HepG2 (cell line): ENCODE data around the gene MACROD2. TPM values are rescaled to one million over a fixed set of nuclear protein-coding genes. Genes with fewer than 3 reads are reported as not detected.

Experiments used
- ATAC-seq: fragments of 200-7000 bp; cut with Tn5 transposase; 3 replicates; pipeline ENCODE4 v1.9.1; 2020; ENCODE audit warnings: mild to moderate bottlenecking, moderate library complexity
- BruUV-seq: library from RNA; stranded (reverse); fragments of 400-500 nt; replicated peaks from 2 replicates; lab custom pipeline; 2021; lab: Mats Ljungman, UMichigan
- CTCF ChIA-PET: fragments of 300-600 bp; formaldehyde crosslinking; extraction: SDS; loops from one replicate; lab custom pipeline; 2021; ENCODE audit warnings: low total read pairs, inconsistent platforms, low intra/inter-chr PET ratio; lab: Yijun Ruan, JAX
- POLR2A ChIA-PET: fragments of 350-600 bp; sonication (Branson Sonifier 250); formaldehyde crosslinking; loops from one replicate; lab custom pipeline; 2020; ENCODE audit warnings: antibody characterized with exemption, inconsistent platforms; lab: Yijun Ruan, JAX
- DNase-seq: peaks from one replicate; pipeline ENCODE4 v3.0.0-alpha.2; 2015; ENCODE audit warnings: low spot score
- FAIRE-seq: peaks from 3 replicates; lab custom pipeline; 2011; peaks lifted over from hg19 to GRCh38; lab: Jason Lieb, UNC
- H2AFZ ChIP-seq: one replicate; pipeline ENCODE4 v1.6.1; 2011; ENCODE audit warnings: low read length, inconsistent platforms
- H3K27ac ChIP-seq: fragments of 300-600 bp; 3 replicates; pipeline ENCODE4 v1.8.0; 2011; ENCODE audit warnings: mixed run types, mild to moderate bottlenecking, mixed read lengths, low read length, inconsistent platforms; ENCODE audit not compliant: insufficient read depth; ENCODE audit errors: extremely low read length
- H3K27me3 ChIP-seq, 2 experiments: fragments of 200-600 bp in 1 of 2; 2 replicates in 1 of 2; 3 replicates in 1 of 2; pipeline versions ENCODE4 v1.6.0 to v1.8.0; 2011; ENCODE audit warnings: low read length in 2 of 2, mild to moderate bottlenecking in 2 of 2, moderate library complexity in 2 of 2, inconsistent platforms in 1 of 2; ENCODE audit not compliant: insufficient read depth in 2 of 2, control insufficient read depth in 1 of 2
- H3K36me3 ChIP-seq, 2 experiments: fragments of 200-600 bp in 1 of 2; replicated peaks in 1 of 2; 2 replicates in 1 of 2; 3 replicates in 1 of 2; pipeline versions ENCODE4 v1.5.1 to v1.8.0; 2011; ENCODE audit warnings: low read length in 2 of 2, inconsistent platforms in 1 of 2; ENCODE audit not compliant: insufficient read depth in 2 of 2, control insufficient read depth in 1 of 2
- H3K4me1 ChIP-seq: 2 replicates; pipeline ENCODE4 v1.5.1; 2012; ENCODE audit warnings: low read length, inconsistent platforms; ENCODE audit not compliant: insufficient read depth
- H3K4me2 ChIP-seq: 2 replicates; pipeline ENCODE4 v1.6.0; 2011; ENCODE audit warnings: low read depth, low read length, inconsistent platforms
- H3K4me3 ChIP-seq, 3 experiments: fragments of 200-600 bp in 1 of 3; sonication (generic), shearing (Covaris generic) in 1 of 3; replicated peaks in 1 of 3; 2 replicates each; pipeline ENCODE4 v1.5.1; 2011 to 2016; ENCODE audit warnings: low read length in 3 of 3, inconsistent platforms in 2 of 3, low read depth in 2 of 3, mild to moderate bottlenecking in 2 of 3, control low read depth in 1 of 3, mixed read lengths in 1 of 3; ENCODE audit not compliant: insufficient read depth in 1 of 3
- H3K79me2 ChIP-seq: one replicate; pipeline ENCODE4 v1.6.1; 2011; ENCODE audit warnings: low read length, inconsistent platforms; ENCODE audit not compliant: insufficient read depth
- H3K9ac ChIP-seq: 2 replicates; pipeline ENCODE4 v1.6.0; 2011; ENCODE audit warnings: mild to moderate bottlenecking, low read depth, low read length, inconsistent platforms; ENCODE audit not compliant: insufficient read depth
- H3K9me3 ChIP-seq: 2 replicates; pipeline ENCODE4 v1.5.1; 2012; ENCODE audit warnings: mild to moderate bottlenecking, low read length
- H4K20me1 ChIP-seq: 2 replicates; pipeline ENCODE4 v1.6.0; 2011; ENCODE audit warnings: inconsistent platforms, mild to moderate bottlenecking, low read length, moderate library complexity; ENCODE audit not compliant: insufficient read depth
- KLF16 ChIP-seq, 2 experiments: sonication (generic) in 1 of 2; formaldehyde crosslinking in 1 of 2; IDR thresholded peaks; 2 replicates each; pipeline versions ENCODE4 v1.6.1 to v1.8.0; 2016 to 2023; ENCODE audit warnings: missing genetic modification reagents in 2 of 2, missing compliant biosample characterization in 1 of 2
- NCOA1 ChIP-seq: sonication (generic); formaldehyde crosslinking; IDR thresholded peaks from 2 replicates; pipeline ENCODE4 v1.9.0; 2021; ENCODE audit warnings: missing genetic modification reagents
- TARDBP ChIP-seq: sonication (generic); formaldehyde crosslinking; IDR thresholded peaks from 2 replicates; pipeline ENCODE4 v1.8.0; 2022; ENCODE audit warnings: mild to moderate bottlenecking, missing genetic modification reagents
- ZFYVE20 ChIP-seq: sonication (generic); formaldehyde crosslinking; IDR thresholded peaks from 2 replicates; pipeline ENCODE4 v1.8.0; 2023; ENCODE audit warnings: low read depth, mild to moderate bottlenecking, moderate library complexity, missing genetic modification reagents, borderline replicate concordance
- ZNF225 ChIP-seq: sonication (generic); formaldehyde crosslinking; IDR thresholded peaks from 2 replicates; pipeline ENCODE4 v1.4.0; 2020; ENCODE audit warnings: mild to moderate bottlenecking, missing genetic modification reagents
- WGBS: methylation state at CpG from one replicate; pipeline ENCODE4 v1.1.6; 2017; ENCODE audit warnings: low lambda C conversion rate; 5-methylcytosine and 5-hydroxymethylcytosine counted together
- in situ Hi-C: cut with HindIII; loops from 2 replicates; pipeline ENCODE4 v1.10.0; 2017; ENCODE audit warnings: low pct_unique_long_range_greater_than_20kb; ENCODE audit not compliant: extremely low pct_ligation_motif_present
- intact Hi-C: fragments of 100-400 bp; cut with micrococcal nuclease; formaldehyde crosslinking; loops from one replicate; pipeline ENCODE4 v1.10.0; 2022; ENCODE audit not compliant: unreplicated experiment
- polyA plus RNA-seq, 8 experiments: library from polyadenylated mRNA; depleted of rRNA in 3 of 8; stranded (reverse) in 7 of 8; unstranded in 1 of 8; fragments of >200 nt; fragmentation: Illumina TruSeq in 4 of 8; extraction: Trizol in 4 of 8; gene quantifications; 2 replicates each; pipeline versions ENCODE4 v1.2.1 to v1.2.3, GENCODE V29; 2011 to 2016; ENCODE audit warnings: low read depth in 4 of 8, missing spikeins in 1 of 8, mixed read lengths in 1 of 8; ENCODE audit not compliant: insufficient read depth in 1 of 8
- total RNA-seq, 5 experiments: library from RNA; depleted of rRNA; stranded (reverse); fragments of >200 nt; fragmentation: Illumina TruSeq; extraction: Trizol; gene quantifications; 2 replicates each; pipeline ENCODE4 v1.2.3, GENCODE V29; 2016; ENCODE audit warnings: low read depth in 1 of 5
- TF ChIP-seq, protein P1 (sequence below): sonication (generic); formaldehyde crosslinking; IDR thresholded peaks from 2 replicates; pipeline ENCODE4 v1.4.0; 2020; ENCODE audit warnings: mild to moderate bottlenecking, missing genetic modification reagents
- TF ChIP-seq, protein P2 (sequence below): sonication (generic); formaldehyde crosslinking; IDR thresholded peaks from 2 replicates; pipeline ENCODE4 v1.4.0; 2020; ENCODE audit warnings: missing genetic modification reagents
- TF ChIP-seq, protein P3 (sequence below): sonication (generic); formaldehyde crosslinking; IDR thresholded peaks from 2 replicates; pipeline ENCODE4 v1.5.0; 2020; ENCODE audit warnings: mild to moderate bottlenecking, missing genetic modification reagents

The MACROD2 gene
- total and polyA plus RNA-seq, 2 of the 13 experiments (the other 11 are each of a cell fraction or from before 2014, with no cell fraction given) = 0.13 to 0.51 TPM

DNA sequence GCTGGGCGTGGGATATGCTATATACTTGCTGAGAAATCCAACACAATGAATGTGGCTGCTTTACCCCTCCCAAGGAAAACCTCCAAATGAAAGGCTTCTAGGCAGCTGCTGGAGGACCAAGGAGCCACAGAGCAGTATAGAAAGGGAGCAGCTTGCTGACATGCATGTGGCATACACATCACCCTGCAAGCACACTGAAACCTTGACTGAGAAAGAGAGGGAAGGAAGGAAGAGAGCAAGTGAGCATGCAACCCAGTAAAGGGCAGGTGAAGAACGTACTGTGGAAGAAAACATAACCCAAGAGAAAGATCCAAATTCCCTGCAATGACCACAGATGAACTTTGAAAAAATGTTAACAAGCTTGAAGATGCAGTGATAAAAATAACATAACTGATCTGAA is 2034.9 kb downstream of the MACROD2 start (continued):
- TF ChIP-seq, protein P1, sequence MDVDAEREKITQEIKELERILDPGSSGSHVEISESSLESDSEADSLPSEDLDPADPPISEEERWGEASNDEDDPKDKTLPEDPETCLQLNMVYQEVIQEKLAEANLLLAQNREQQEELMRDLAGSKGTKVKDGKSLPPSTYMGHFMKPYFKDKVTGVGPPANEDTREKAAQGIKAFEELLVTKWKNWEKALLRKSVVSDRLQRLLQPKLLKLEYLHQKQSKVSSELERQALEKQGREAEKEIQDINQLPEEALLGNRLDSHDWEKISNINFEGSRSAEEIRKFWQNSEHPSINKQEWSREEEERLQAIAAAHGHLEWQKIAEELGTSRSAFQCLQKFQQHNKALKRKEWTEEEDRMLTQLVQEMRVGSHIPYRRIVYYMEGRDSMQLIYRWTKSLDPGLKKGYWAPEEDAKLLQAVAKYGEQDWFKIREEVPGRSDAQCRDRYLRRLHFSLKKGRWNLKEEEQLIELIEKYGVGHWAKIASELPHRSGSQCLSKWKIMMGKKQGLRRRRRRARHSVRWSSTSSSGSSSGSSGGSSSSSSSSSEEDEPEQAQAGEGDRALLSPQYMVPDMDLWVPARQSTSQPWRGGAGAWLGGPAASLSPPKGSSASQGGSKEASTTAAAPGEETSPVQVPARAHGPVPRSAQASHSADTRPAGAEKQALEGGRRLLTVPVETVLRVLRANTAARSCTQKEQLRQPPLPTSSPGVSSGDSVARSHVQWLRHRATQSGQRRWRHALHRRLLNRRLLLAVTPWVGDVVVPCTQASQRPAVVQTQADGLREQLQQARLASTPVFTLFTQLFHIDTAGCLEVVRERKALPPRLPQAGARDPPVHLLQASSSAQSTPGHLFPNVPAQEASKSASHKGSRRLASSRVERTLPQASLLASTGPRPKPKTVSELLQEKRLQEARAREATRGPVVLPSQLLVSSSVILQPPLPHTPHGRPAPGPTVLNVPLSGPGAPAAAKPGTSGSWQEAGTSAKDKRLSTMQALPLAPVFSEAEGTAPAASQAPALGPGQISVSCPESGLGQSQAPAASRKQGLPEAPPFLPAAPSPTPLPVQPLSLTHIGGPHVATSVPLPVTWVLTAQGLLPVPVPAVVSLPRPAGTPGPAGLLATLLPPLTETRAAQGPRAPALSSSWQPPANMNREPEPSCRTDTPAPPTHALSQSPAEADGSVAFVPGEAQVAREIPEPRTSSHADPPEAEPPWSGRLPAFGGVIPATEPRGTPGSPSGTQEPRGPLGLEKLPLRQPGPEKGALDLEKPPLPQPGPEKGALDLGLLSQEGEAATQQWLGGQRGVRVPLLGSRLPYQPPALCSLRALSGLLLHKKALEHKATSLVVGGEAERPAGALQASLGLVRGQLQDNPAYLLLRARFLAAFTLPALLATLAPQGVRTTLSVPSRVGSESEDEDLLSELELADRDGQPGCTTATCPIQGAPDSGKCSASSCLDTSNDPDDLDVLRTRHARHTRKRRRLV (CRISPR knock-in tag) = no peak

DNA sequence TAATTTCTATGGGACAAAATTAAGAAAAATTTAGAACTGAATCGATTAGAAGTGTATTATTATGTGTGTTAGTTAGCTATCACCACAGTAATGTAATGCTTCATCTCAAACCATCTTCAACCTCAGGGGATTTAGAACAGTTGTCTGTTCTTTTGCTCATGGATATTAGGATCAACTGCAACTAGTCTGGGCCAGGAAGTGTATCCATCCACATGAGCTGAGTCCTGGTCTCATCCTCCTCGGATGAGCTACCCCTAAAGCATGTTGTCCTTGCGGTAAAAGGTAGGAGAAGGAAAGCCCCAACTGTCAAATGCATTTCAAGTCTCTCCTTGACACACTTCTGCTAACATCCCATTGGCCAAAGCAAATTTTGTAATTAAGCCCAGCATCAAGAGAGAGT is 2040.3 kb downstream of the MACROD2 start:
- no peak for DNase-seq
- 24% methylated on average over 3 of the region's 3 CpGs for WGBS
- ChIA-PET CTCF (no interaction called here), POLR2A (no interaction called here)
- in situ Hi-C loops (no loop called here), intact Hi-C loops (no loop called here)
- BruUV-seq = no TSS peak
- no peak overlapping the region for H3K4me2 ChIP-seq
- no peaks in the 10 kb centered on the region for H3K4me1 ChIP-seq
- H3K4me3 ChIP-seq = no peak overlapping the region
- 0 out of 2 replicates have a peak, but pooled peaks cover 7% of the 10 kb centered on the region for H3K9me3 ChIP-seq
- no peak overlapping the region for H3K9ac ChIP-seq
- no peak for TF ChIP-seq ZFYVE20 (CRISPR knock-in tag)
- TF ChIP-seq, protein P2, sequence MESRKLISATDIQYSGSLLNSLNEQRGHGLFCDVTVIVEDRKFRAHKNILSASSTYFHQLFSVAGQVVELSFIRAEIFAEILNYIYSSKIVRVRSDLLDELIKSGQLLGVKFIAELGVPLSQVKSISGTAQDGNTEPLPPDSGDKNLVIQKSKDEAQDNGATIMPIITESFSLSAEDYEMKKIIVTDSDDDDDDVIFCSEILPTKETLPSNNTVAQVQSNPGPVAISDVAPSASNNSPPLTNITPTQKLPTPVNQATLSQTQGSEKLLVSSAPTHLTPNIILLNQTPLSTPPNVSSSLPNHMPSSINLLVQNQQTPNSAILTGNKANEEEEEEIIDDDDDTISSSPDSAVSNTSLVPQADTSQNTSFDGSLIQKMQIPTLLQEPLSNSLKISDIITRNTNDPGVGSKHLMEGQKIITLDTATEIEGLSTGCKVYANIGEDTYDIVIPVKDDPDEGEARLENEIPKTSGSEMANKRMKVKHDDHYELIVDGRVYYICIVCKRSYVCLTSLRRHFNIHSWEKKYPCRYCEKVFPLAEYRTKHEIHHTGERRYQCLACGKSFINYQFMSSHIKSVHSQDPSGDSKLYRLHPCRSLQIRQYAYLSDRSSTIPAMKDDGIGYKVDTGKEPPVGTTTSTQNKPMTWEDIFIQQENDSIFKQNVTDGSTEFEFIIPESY (CRISPR knock-in tag) = no peak
- TF ChIP-seq, protein P3, sequence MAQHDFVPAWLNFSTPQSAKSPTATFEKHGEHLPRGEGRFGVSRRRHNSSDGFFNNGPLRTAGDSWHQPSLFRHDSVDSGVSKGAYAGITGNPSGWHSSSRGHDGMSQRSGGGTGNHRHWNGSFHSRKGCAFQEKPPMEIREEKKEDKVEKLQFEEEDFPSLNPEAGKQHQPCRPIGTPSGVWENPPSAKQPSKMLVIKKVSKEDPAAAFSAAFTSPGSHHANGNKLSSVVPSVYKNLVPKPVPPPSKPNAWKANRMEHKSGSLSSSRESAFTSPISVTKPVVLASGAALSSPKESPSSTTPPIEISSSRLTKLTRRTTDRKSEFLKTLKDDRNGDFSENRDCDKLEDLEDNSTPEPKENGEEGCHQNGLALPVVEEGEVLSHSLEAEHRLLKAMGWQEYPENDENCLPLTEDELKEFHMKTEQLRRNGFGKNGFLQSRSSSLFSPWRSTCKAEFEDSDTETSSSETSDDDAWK (CRISPR knock-in tag) = no peak
- no peak for TF ChIP-seq ZNF225 (CRISPR knock-in tag)
- TF ChIP-seq TARDBP (CRISPR knock-in tag) = no peak
- no peak for TF ChIP-seq NCOA1
- TF ChIP-seq KLF16 (CRISPR knock-in tag; IDR thresholded peaks at IDR 0.05) = no peak
- FAIRE-seq = peak; percentile 30
- H3K79me2 ChIP-seq = no peaks in the 10 kb centered on the region
- H3K27ac ChIP-seq = no peak overlapping the region
- no peaks in the 10 kb centered on the region for H3K36me3 ChIP-seq
- H4K20me1 ChIP-seq = no peaks in the 10 kb centered on the region
- H2AFZ ChIP-seq = no peak overlapping the region
- no peak for ATAC-seq
- H3K27me3 ChIP-seq = no peaks in the 10 kb centered on the region
